ENCODE measurements around the gene DGKI.

DGKI gene

DNA sequence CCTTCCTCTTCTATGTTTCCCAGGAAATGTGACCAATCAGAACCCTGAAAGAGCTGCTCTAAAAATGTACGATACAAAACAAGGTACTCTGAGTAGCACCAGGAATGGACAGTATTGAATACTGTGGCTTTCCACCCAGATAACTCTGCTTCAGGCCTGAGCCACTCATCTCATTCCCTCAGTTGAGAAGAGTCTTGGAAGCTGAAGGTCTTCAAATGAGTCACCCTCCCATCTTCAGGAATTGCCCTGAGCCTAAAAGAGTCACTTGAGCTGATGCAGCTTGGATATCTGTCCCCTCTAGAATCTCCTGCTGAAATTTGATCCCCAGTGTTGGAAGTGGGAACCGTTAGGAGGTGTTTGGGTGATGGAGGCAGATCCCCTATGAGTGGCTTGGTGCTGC is 210.4 kb downstream of the DGKI start:
- no peaks in the 10 kb centered on the region for H3K27me3 ChIP-seq (ENCODE audit: low read length)
- TF ChIP-seq, protein P1, sequence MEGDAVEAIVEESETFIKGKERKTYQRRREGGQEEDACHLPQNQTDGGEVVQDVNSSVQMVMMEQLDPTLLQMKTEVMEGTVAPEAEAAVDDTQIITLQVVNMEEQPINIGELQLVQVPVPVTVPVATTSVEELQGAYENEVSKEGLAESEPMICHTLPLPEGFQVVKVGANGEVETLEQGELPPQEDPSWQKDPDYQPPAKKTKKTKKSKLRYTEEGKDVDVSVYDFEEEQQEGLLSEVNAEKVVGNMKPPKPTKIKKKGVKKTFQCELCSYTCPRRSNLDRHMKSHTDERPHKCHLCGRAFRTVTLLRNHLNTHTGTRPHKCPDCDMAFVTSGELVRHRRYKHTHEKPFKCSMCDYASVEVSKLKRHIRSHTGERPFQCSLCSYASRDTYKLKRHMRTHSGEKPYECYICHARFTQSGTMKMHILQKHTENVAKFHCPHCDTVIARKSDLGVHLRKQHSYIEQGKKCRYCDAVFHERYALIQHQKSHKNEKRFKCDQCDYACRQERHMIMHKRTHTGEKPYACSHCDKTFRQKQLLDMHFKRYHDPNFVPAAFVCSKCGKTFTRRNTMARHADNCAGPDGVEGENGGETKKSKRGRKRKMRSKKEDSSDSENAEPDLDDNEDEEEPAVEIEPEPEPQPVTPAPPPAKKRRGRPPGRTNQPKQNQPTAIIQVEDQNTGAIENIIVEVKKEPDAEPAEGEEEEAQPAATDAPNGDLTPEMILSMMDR (IDR thresholded peaks at IDR 0.05; ENCODE audit: insufficient read depth, low read length, poor library complexity, severe bottlenecking), result no peak
- TF ChIP-seq EZH2phosphoT487 (conservative IDR thresholded peaks at IDR 0.05; ENCODE audit: low read length), result no peak
- no peak overlapping the region for H3K9ac ChIP-seq (ENCODE audit: low read length)
- no peak overlapping the region for H3K4me3 ChIP-seq (ENCODE audit: insufficient read depth, low read length, poor library complexity, severe bottlenecking)
- H3K27ac ChIP-seq (ENCODE audit: low read depth, low read length), result no peak overlapping the region
- no peaks in the 10 kb centered on the region for H3K36me3 ChIP-seq (ENCODE audit: low read length)
- H2AFZ ChIP-seq (ENCODE audit: low read depth, low read length, severe bottlenecking), result no peak overlapping the region
- H3K9me3 ChIP-seq (ENCODE audit: insufficient read depth, low read length), result no peaks in the 10 kb centered on the region
- H3K4me2 ChIP-seq (ENCODE audit: low read depth, low read length, poor library complexity, severe bottlenecking), result no peak overlapping the region
- no peaks in the 10 kb centered on the region for H3K79me2 ChIP-seq (ENCODE audit: insufficient read depth, low read length)
- no peaks in the 10 kb centered on the region for H3K9me2 ChIP-seq (replicated peaks; ENCODE audit: insufficient read depth, low read length)
- no peaks in the 10 kb centered on the region for H4K20me1 ChIP-seq (ENCODE audit: low read depth, low read length)
- no peaks in the 10 kb centered on the region for H3F3A ChIP-seq (ENCODE audit: insufficient read depth)

- Histone ChIP-seq H3K79me2 (ENCODE audit: insufficient read depth, low read length) (no peaks in the 10 kb centered on the region), H4K20me1 (ENCODE audit: low read depth, low read length) (no peaks in the 10 kb centered on the region), H3K36me3 (ENCODE audit: low read length) (no peaks in the 10 kb centered on the region), H3K27me3 (ENCODE audit: low read length) (no peaks in the 10 kb centered on the region), H3K27ac (ENCODE audit: low read depth, low read length) (no peak overlapping the region), H3K4me3 (ENCODE audit: insufficient read depth, low read length, poor library complexity, severe bottlenecking) (no peak overlapping the region), H3K9ac (ENCODE audit: low read length) (no peak overlapping the region), H3K4me2 (ENCODE audit: low read depth, low read length, poor library complexity, severe bottlenecking) (no peak overlapping the region), H3K9me3 (ENCODE audit: insufficient read depth, low read length) (no peaks in the 10 kb centered on the region), H3K9me2 (replicated peaks; ENCODE audit: insufficient read depth, low read length) (no peaks in the 10 kb centered on the region), H3F3A (ENCODE audit: insufficient read depth) (no peaks in the 10 kb centered on the region), H2AFZ (ENCODE audit: low read depth, low read length, severe bottlenecking) (no peak overlapping the region)
- no peak for TF ChIP-seq EZH2phosphoT487 (conservative IDR thresholded peaks at IDR 0.05; ENCODE audit: low read length)
- TF ChIP-seq, protein P1 (IDR thresholded peaks at IDR 0.05; ENCODE audit: insufficient read depth, low read length, poor library complexity, severe bottlenecking), result no peak
Observed at GRCh38 chr7:137635874-137636273, 210.9 kb downstream of the DGKI start.

DNA sequence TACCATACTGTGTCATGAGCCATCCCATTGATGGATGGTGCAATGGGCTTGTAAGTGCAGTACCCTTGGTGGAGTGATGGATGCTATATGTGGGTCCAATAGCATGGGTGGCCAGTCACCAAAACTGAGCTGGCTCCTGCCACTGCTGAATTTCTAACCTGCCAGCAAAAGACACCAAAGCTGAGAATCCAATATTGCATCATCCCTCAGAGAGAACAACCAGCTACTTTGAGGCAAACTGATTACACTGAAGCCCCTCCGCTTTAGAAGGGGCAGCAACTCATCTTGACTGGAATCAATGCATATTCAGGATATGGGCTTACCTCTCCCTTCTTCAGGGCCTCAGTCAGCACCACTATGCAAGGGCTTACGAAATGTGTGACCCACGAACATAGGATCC is 211.6 kb downstream of the DGKI start:
- H3K4me2 ChIP-seq (ENCODE audit: low read depth, low read length, poor library complexity, severe bottlenecking), result no peak overlapping the region
- H3K9me3 ChIP-seq (ENCODE audit: insufficient read depth, low read length), result no peaks in the 10 kb centered on the region
- H3K9ac ChIP-seq (ENCODE audit: low read length), result no peak overlapping the region
- no peaks in the 10 kb centered on the region for H3F3A ChIP-seq (ENCODE audit: insufficient read depth)
- no peak for TF ChIP-seq EZH2phosphoT487 (conservative IDR thresholded peaks at IDR 0.05; ENCODE audit: low read length)
- TF ChIP-seq, protein P1 (IDR thresholded peaks at IDR 0.05; ENCODE audit: insufficient read depth, low read length, poor library complexity, severe bottlenecking), result no peak
- no peaks in the 10 kb centered on the region for H3K79me2 ChIP-seq (ENCODE audit: insufficient read depth, low read length)
- H3K4me3 ChIP-seq (ENCODE audit: insufficient read depth, low read length, poor library complexity, severe bottlenecking), result no peak overlapping the region
- H3K36me3 ChIP-seq (ENCODE audit: low read length), result no peaks in the 10 kb centered on the region
- no peak overlapping the region for H3K27ac ChIP-seq (ENCODE audit: low read depth, low read length)
- no peaks in the 10 kb centered on the region for H4K20me1 ChIP-seq (ENCODE audit: low read depth, low read length)
- no peaks in the 10 kb centered on the region for H3K27me3 ChIP-seq (ENCODE audit: low read length)
- H3K9me2 ChIP-seq (replicated peaks; ENCODE audit: insufficient read depth, low read length), result no peaks in the 10 kb centered on the region
- no peak overlapping the region for H2AFZ ChIP-seq (ENCODE audit: low read depth, low read length, severe bottlenecking)
